Lower lobe of right lung (tissue), 2 donors: Measurements from ENCODE around the gene TSPOAP1. TPM values are rescaled to one million over a fixed set of nuclear protein-coding genes. Genes with fewer than 3 reads are reported as not detected.

Source experiments
- ATAC-seq, 2 donors: fragments of 200-7000 bp; cut with Tn5 transposase; one replicate each; pipeline ENCODE4 v1.9.1; 2020 to 2022; ENCODE audit warnings: mild to moderate bottlenecking in 2 of 2, moderate library complexity in 2 of 2
- DNase-seq: peaks from one replicate; pipeline ENCODE4 v3.0.0-alpha.2; 2020
- H3K27ac ChIP-seq: fragments of 200-600 bp; one replicate; pipeline ENCODE4 v1.8.0; 2022
- H3K27me3 ChIP-seq: fragments of 200-600 bp; one replicate; pipeline ENCODE4 v1.8.0; 2022; ENCODE audit warnings: low read depth
- H3K36me3 ChIP-seq: fragments of 200-600 bp; one replicate; pipeline ENCODE4 v1.8.0; 2022; ENCODE audit warnings: mild to moderate bottlenecking
- H3K4me1 ChIP-seq: fragments of 200-600 bp; one replicate; pipeline ENCODE4 v1.8.0; 2022
- H3K4me3 ChIP-seq: fragments of 200-600 bp; one replicate; pipeline ENCODE4 v1.8.0; 2022; ENCODE audit warnings: mild to moderate bottlenecking
- H3K9me3 ChIP-seq: fragments of 200-600 bp; one replicate; pipeline ENCODE4 v1.8.0; 2022
- intact Hi-C: fragments of 100-400 bp; cut with DNase I; formaldehyde crosslinking; loops from one replicate; pipeline ENCODE4 v1.11.0; 2022
- total RNA-seq: library from RNA; stranded (reverse); fragmentation: NEBNext Ultra II Directional; extraction: Animal tissue kit (Norgen Biotek cat#: 25700); gene quantifications from one replicate; pipeline ENCODE4 v1.2.1, GENCODE V29; 2021
- TF ChIP-seq, protein P1 (sequence below): fragments of 200-600 bp; IDR thresholded peaks from one replicate; pipeline ENCODE4 v1.8.0; 2022; ENCODE audit warnings: antibody characterized with exemption, mild to moderate bottlenecking
- donor health status: DM: no; HTN: yes; CAD: no; lungs with severe emphysema.

Gene TSPOAP1
- total RNA-seq, 1 donor from 2014 or later = 20.2 TPM

DNA sequence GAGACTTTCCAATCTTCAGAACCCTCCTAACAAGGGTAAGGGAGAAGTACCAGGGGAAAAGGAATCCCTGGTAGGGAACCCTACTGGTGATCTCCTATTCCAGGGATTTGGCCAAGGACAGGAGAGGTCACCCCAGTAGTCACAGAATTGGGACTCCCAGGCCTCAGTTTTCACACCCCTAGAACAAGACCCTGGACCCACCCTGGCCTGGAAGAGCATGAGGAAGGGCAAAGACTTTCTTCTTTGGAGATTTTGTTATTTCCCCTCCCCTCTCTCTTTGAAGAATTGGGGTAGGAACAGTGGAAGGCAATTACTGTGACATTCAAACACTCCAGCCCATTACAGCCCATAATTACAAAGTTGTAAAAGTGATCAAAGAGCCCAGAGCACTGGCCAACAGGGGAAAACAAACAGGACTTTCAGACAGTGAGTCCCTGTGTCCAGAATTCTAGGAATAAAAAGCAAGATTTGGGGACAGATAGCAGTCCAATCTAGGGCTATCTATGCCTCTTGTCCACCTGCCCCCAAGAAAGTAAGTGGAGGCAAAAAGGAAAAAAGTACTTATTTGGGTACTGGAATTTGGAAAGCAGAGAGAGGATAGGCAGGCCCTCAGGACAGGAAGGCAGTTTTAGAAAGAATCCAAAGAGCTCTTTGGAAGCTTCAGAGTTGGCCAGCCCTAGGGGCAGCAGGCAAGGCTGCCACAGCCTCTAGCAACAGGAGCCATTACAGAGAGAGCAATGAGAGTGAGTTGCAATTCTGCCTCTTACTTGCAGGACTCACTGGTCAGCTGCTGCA, 36.8 kb upstream of the TSPOAP1 start:
- DNase-seq = no peak
- Histone ChIP-seq H3K4me3 (no peak overlapping the region), H3K27me3 (no peaks in the 10 kb centered on the region), H3K36me3 (peaks cover 14% of the 10 kb centered on the region), H3K9me3 (no peaks in the 10 kb centered on the region), H3K4me1 (no peaks in the 10 kb centered on the region), H3K27ac (no peak overlapping the region)
- intact Hi-C loops = no loop called here
- TF ChIP-seq, protein P1, sequence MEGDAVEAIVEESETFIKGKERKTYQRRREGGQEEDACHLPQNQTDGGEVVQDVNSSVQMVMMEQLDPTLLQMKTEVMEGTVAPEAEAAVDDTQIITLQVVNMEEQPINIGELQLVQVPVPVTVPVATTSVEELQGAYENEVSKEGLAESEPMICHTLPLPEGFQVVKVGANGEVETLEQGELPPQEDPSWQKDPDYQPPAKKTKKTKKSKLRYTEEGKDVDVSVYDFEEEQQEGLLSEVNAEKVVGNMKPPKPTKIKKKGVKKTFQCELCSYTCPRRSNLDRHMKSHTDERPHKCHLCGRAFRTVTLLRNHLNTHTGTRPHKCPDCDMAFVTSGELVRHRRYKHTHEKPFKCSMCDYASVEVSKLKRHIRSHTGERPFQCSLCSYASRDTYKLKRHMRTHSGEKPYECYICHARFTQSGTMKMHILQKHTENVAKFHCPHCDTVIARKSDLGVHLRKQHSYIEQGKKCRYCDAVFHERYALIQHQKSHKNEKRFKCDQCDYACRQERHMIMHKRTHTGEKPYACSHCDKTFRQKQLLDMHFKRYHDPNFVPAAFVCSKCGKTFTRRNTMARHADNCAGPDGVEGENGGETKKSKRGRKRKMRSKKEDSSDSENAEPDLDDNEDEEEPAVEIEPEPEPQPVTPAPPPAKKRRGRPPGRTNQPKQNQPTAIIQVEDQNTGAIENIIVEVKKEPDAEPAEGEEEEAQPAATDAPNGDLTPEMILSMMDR = no peak
- ATAC-seq = no peak

DNA sequence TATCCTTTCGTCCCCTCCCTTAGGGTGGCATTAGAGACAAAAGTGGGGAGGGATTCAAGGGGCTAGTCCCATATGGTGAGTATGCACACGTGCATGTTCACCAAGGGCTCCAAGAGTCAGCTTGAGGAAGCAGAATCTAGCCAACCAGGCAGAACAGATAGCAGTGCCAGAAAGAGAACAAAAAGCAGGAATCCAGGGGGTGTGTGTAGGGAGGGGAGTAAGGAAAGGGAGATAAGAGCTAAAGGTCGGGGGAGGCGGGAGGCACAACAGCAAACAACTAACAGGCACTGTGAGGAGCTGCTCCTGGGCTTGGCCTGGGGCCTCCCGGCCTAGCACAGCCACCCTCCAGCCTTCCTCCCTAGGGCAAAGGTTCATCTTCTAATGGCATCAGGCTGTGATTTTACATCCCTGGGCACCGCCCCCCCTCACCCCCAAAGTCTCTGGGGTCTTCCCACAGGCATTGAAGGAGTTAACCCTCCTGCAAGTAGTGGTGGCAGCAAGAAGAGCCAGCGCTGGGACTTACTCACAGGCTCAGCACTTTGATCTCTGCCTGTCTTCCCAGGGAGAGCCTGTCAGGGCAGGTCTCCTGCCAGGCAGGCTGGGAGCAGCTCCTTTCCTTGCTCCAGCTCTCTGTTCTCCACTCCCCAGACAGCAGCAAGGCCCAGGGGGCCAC, 35.8 kb upstream of the TSPOAP1 start:
- ATAC-seq (no peak), DNase-seq (no peak)
- intact Hi-C loops = no loop called here
- TF ChIP-seq, protein P1 = no peak
- H3K4me1 ChIP-seq = no peaks in the 10 kb centered on the region
- no peak overlapping the region for H3K4me3 ChIP-seq
- no peaks in the 10 kb centered on the region for H3K27me3 ChIP-seq
- peaks cover 17% of the 10 kb centered on the region for H3K36me3 ChIP-seq
- H3K27ac ChIP-seq = no peak overlapping the region
- H3K9me3 ChIP-seq = no peaks in the 10 kb centered on the region

DNA sequence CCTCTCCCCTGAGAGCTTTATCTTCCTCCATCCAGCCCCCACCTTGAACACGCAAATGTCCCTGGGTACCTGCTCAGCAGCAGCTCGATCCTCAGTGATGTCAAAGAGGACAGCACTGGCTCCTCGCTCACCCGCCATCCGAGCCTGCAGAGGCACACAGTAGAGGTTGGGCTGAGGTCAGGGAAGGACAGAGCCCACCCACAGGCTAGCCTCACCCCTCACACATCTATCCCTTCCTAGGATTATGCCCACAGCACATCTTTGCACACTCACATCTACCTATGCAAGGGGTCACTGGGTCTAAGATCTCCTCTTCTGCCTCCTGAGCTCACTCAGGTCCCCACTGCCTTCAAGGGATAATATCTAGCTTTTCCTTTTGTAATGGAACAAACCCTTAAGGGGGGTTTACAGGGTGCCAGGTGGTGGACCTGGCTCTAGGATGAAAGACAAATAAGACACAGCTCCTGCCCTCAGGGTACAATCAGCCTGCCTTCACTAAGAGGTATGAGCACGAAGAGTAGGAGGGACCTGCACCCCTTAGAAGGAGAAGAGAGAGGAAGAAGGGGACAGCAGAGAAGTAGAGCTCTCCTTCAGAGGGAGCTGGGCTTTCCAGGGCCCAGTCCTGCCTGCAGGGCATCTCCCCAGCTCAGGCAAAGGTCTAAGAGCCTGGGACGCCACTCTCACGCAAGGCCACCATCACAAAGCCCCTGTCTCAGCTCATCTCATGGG, 35.0 kb upstream of the TSPOAP1 start:
- no peaks in the 10 kb centered on the region for H3K9me3 ChIP-seq
- TF ChIP-seq, protein P1 = no peak
- H3K27me3 ChIP-seq = no peaks in the 10 kb centered on the region
- no peak overlapping the region for H3K4me3 ChIP-seq
- DNase-seq (no peak), ATAC-seq (no peak)
- no peaks in the 10 kb centered on the region for H3K4me1 ChIP-seq
- intact Hi-C loops = no loop called here
- no peak overlapping the region for H3K27ac ChIP-seq
- H3K36me3 ChIP-seq = peaks cover 20% of the 10 kb centered on the region

DNA sequence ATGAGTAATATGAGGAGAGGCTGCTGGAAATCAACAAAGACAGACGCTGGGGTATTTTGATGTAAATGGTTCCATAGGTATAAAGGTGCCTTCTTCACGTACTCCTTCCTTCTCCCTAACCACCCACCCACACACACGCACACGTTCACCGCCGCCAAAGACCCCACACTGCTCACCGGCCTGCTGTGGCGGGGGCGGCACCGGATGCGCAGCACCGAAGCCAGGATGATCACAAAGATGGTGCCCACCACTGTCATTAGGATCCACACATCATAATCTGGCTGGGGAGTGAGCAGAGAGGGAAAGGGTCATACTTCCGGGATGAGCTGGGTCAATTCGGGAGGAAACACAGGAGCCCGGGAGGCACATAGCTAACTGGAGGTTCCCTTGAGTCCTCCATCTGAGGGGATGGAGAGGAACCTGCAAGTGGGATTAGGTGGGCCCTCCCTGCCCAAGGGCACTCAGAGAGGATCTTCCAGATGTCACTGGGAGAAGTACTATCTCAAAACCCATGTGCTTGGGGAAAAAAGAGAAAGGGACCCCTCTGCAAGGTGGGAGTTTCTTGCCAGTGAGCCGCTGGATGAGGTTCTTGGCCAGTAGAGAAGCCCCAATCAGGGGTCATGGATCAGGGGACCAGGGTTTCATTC, 33.9 kb upstream of the TSPOAP1 start:
- H3K4me1 ChIP-seq = no peaks in the 10 kb centered on the region
- H3K36me3 ChIP-seq = peaks cover 31% of the 10 kb centered on the region
- no peaks in the 10 kb centered on the region for H3K9me3 ChIP-seq
- DNase-seq = no peak
- H3K27ac ChIP-seq = no peak overlapping the region
- intact Hi-C loops = no loop called here
- H3K27me3 ChIP-seq = no peaks in the 10 kb centered on the region
- ATAC-seq = no peak
- H3K4me3 ChIP-seq = no peak overlapping the region
- TF ChIP-seq, protein P1 = no peak
